Lung (tissue), 12 donors: ENCODE measurements around the gene ACACA. TPM values are rescaled to one million over a fixed set of nuclear protein-coding genes. Genes with fewer than 3 reads are reported as not detected.
"Not testable (repeated sequence)": the region's sequence is repeated elsewhere in the genome, so short reads cannot be mapped to it uniquely, and the experiment has no call there.

Source experiments
- ATAC-seq: fragments of 200-7000 bp; cut with Tn5 transposase; one replicate; pipeline ENCODE4 v1.9.1; 2020; ENCODE audit warnings: moderate number of reproducible peaks; ENCODE audit not compliant: insufficient read depth, low FRiP score
- DNase-seq, 3 donors: peaks; one replicate each; pipeline ENCODE4 v3.0.0-alpha.2; 2013 to 2017
- H3K27ac ChIP-seq, 2 donors: one replicate each; pipeline ENCODE4 v1.5.1; 2013; ENCODE audit warnings: mild to moderate bottlenecking in 2 of 2, moderate library complexity in 2 of 2, control low read depth in 1 of 2, inconsistent platforms in 1 of 2, low read depth in 1 of 2, low read length in 1 of 2
- H3K27me3 ChIP-seq, 3 donors: one replicate each; pipeline ENCODE4 v1.5.1; 2013; ENCODE audit warnings: low read length in 2 of 3; ENCODE audit not compliant: control insufficient read depth in 3 of 3, insufficient read depth in 3 of 3
- H3K36me3 ChIP-seq, 4 donors: one replicate each; pipeline ENCODE4 v1.5.1; 2013; ENCODE audit warnings: low read length in 4 of 4, mild to moderate bottlenecking in 1 of 4, moderate library complexity in 1 of 4; ENCODE audit not compliant: control insufficient read depth in 4 of 4, insufficient read depth in 4 of 4
- H3K4me1 ChIP-seq, 5 donors: one replicate each; pipeline ENCODE4 v1.5.1; 2013; ENCODE audit warnings: low read length in 5 of 5, mild to moderate bottlenecking in 2 of 5, moderate library complexity in 1 of 5; ENCODE audit not compliant: control insufficient read depth in 5 of 5, insufficient read depth in 5 of 5
- H3K4me3 ChIP-seq: one replicate; pipeline ENCODE4 v1.5.1; 2013; ENCODE audit warnings: mild to moderate bottlenecking, control low read depth, moderate library complexity
- H3K9ac ChIP-seq, 2 donors: one replicate each; pipeline ENCODE4 v1.5.1; 2013; ENCODE audit warnings: low read length in 2 of 2, control low read depth in 1 of 2; ENCODE audit not compliant: insufficient read depth in 1 of 2
- H3K9me3 ChIP-seq, 4 donors: one replicate each; pipeline ENCODE4 v1.5.1; 2013; ENCODE audit warnings: low read length in 3 of 4, mild to moderate bottlenecking in 1 of 4, moderate library complexity in 1 of 4; ENCODE audit not compliant: control insufficient read depth in 4 of 4, insufficient read depth in 3 of 4
- WGBS, 2 donors: extraction: QIAGEN DNeasy Blood & Tissue Kit; methylation state at CpG; one replicate each; pipeline ENCODE4 v1.1.7; 2013; 5-methylcytosine and 5-hydroxymethylcytosine counted together
- polyA plus RNA-seq, 2 donors: library from polyadenylated mRNA; stranded (reverse); fragments of 200-250 nt; gene quantifications; one replicate each; pipeline ENCODE4 v1.2.1, GENCODE V29; 2013
- total RNA-seq, 2 donors: library from RNA; depleted of rRNA in 1 of 2; stranded (reverse); fragments of >200 nt in 1 of 2; gene quantifications; one replicate each; pipeline ENCODE4 v1.2.1, GENCODE V29; 2014 to 2021
- TF ChIP-seq, protein P1 (sequence below): IDR thresholded peaks from 2 replicates; pipeline ENCODE4 v1.5.1; 2012; ENCODE audit warnings: mild to moderate bottlenecking; ENCODE audit errors: control extremely low read depth, extremely low read depth
- donor health status: control.
- donor health status: control.
- donor health status: Bipolar disorder and iron deficiency.
- donor health status: healthy.
- donor health status: DM: yes; HTN: yes; CAD: no.

ACACA gene
- total and polyA plus RNA-seq, 4 donors = 26.0 to 111 (median 55.6) TPM

DNA sequence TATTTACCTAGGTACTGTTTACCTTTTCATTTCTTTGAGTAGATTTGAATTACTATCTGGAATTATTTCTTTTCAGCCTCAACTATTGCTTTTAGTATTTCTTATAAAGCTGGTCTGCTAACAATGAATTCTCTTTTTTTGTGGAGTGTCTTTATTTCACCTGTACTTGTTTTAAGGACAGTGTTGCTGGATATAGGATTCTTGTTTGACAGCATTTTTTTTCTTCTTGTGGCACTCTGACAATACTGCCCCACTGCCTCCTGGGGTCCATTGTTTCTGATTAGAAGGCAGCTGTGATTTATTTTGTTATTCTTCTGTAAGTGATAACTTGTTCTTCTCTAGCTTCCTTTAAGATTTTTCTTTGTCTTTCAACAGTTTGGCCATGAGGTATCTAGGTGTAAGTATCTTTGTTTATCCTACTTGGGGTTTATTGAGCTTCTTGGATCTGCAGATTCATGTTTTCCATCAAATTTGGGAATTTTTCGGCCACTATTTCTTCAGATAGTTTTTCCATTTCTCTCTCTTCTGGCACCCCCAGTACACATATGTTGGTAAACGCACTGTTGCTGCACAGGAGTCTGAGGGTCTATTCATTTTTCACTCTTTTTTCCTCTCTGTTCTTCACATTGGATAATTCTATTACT lies 327.4 kb downstream of the ACACA start:
- Histone ChIP-seq H3K4me3 (no peak overlapping the region), H3K27me3 (no peaks in the 10 kb centered on the region), H3K9ac (no peak overlapping the region), H3K9me3 (peaks cover 0 to 7% (median 0%) of the 10 kb centered on the region in 4 donors), H3K36me3 (no peaks in the 10 kb centered on the region), H3K27ac (no peak overlapping the region), H3K4me1 (peaks cover 0 to 20% (median 0%) of the 10 kb centered on the region in 5 donors)
- ATAC-seq = no peak
- 97 to 98% methylated on average over 2 of the region's 2 CpGs for WGBS, 2 donors
- TF ChIP-seq, protein P1, sequence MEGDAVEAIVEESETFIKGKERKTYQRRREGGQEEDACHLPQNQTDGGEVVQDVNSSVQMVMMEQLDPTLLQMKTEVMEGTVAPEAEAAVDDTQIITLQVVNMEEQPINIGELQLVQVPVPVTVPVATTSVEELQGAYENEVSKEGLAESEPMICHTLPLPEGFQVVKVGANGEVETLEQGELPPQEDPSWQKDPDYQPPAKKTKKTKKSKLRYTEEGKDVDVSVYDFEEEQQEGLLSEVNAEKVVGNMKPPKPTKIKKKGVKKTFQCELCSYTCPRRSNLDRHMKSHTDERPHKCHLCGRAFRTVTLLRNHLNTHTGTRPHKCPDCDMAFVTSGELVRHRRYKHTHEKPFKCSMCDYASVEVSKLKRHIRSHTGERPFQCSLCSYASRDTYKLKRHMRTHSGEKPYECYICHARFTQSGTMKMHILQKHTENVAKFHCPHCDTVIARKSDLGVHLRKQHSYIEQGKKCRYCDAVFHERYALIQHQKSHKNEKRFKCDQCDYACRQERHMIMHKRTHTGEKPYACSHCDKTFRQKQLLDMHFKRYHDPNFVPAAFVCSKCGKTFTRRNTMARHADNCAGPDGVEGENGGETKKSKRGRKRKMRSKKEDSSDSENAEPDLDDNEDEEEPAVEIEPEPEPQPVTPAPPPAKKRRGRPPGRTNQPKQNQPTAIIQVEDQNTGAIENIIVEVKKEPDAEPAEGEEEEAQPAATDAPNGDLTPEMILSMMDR = no peak
- DNase-seq = no peak

DNA sequence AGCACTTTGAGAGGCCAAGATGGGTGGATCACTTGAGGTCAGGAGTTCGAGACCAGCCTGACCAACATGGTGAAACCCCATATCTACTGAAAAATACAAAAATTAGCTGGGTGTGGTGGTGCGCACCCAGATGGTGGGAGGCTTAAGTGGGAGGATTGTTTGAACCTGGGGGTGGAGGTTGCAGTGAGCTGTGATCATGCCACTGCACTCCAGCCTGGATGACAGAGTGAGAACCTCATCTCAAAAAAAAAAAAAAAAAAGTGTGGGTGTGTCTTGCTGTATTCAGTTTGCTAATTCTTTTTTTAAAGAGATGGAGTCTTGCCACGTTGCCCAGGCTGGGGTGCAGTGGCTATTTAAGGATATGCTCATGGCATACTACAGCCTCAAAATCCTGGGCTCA lies 333.2 kb downstream of the ACACA start:
- 77 to 88% methylated on average over 3 of the region's 3 CpGs for WGBS, 2 donors
- not testable (repeated sequence) for H3K9me3 ChIP-seq, H3K9ac ChIP-seq, H3K4me3 ChIP-seq, H3K27ac ChIP-seq, H3K36me3 ChIP-seq, H3K27me3 ChIP-seq, ATAC-seq, DNase-seq, H3K4me1 ChIP-seq

DNA sequence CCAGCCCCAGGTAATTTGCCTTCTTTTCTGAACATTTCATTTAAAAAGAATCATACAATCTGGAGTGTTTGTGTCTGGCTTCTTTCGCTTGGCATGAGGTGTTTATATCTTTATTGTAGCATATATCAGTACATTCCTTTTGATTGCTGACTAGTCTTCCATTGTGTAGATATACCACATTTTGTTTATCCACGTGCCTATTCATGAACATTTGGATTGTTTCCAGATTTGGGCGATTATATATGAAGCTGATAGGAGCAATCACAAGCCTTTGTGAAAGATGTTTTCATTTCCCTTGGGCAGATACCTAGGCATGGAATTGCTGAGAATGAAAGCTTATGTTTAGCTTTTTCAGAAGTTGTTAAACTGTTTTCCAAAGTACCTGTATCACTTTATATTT lies 337.5 kb downstream of the ACACA start:
- TF ChIP-seq, protein P1 = no peak
- Histone ChIP-seq H3K27ac (no peak overlapping the region), H3K9ac (no peak overlapping the region), H3K9me3 (peaks cover 0 to 3% (median 0%) of the 10 kb centered on the region in 4 donors), H3K4me3 (no peak overlapping the region), H3K27me3 (peaks cover 0 to 12% (median 10%) of the 10 kb centered on the region in 3 donors), H3K4me1 (peaks cover 0 to 5% (median 0%) of the 10 kb centered on the region in 5 donors), H3K36me3 (no peaks in the 10 kb centered on the region)
- WGBS, 2 donors = 92 to 93% methylated on average over 3 of the region's 3 CpGs
- ATAC-seq (no peak), DNase-seq (no peak)

DNA sequence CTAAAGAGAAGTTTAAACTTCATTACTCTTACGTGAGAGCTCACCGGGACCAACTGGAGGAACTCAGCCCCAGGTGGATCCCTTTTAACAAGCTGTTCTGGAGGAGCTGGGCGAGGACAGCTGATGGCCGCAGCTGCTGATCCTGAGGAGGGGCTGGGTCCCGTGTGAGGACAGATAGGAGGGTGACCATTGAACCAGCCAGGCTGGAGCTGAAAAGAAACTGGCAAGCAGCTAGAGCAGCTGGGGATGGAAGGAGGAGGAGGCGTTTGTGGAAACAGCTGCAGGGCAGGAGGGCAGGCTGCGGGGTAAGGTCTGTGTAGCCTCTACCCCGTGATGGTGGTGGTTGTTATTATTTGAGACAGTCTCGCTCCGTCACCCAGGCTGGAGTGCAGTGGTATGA lies 338.4 kb downstream of the ACACA start:
- no peaks in the 10 kb centered on the region for H3K36me3 ChIP-seq
- no peak overlapping the region for H3K27ac ChIP-seq
- peaks cover 0 to 12% (median 10%) of the 10 kb centered on the region in 3 donors for H3K27me3 ChIP-seq
- no peak overlapping the region for H3K4me3 ChIP-seq
- H3K4me1 ChIP-seq = peaks cover 0 to 5% (median 0%) of the 10 kb centered on the region in 5 donors
- 64 to 73% methylated on average over 10 of the region's 10 CpGs for WGBS, 2 donors
- peaks cover 0 to 1% (median 0%) of the 10 kb centered on the region in 4 donors for H3K9me3 ChIP-seq
- TF ChIP-seq, protein P1 = no peak
- DNase-seq = peak; percentile 55 to 73 (median 69)
- peak overlapping the region in 1 of 2 donors; percentile 8 for H3K9ac ChIP-seq
- ATAC-seq = no peak
